A549 (cell line): Measurements from ENCODE around the gene SEMA6C. TPM values are rescaled to one million over a fixed set of nuclear protein-coding genes. Genes with fewer than 3 reads are reported as not detected.

Experiments used
- ATAC-seq, 2 experiments: fragments of 200-7000 bp in 1 of 2; fragments of >200 bp in 1 of 2; cut with Nextera tagmentation in 1 of 2; cut with Tn5 transposase in 1 of 2; 3 replicates each; pipeline versions ENCODE4 v1.8.0 to v1.9.1; 2018 to 2020; ENCODE audit warnings: mild to moderate bottlenecking in 1 of 2, moderate library complexity in 1 of 2
- CTCF ChIA-PET: fragments of 300-600 bp; sonication (Branson Sonifier 250); formaldehyde crosslinking; extraction: SDS; loops from one replicate; lab custom pipeline; 2021; ENCODE audit warnings: antibody characterized with exemption, inconsistent platforms; lab: Yijun Ruan, JAX
- POLR2A ChIA-PET: fragments of 350-600 bp; formaldehyde crosslinking; extraction: SDS; loops from one replicate; lab custom pipeline; 2021; ENCODE audit warnings: antibody characterized with exemption, inconsistent platforms; lab: Yijun Ruan, JAX
- DNase-seq, 2 experiments: peaks; one replicate each; pipeline versions ENCODE4 v3.0.0 to v3.0.0-alpha.2; 2011 to 2016; ENCODE audit warnings: low read depth in 1 of 2, low spot score in 1 of 2
- FAIRE-seq: peaks from 2 replicates; lab custom pipeline; 2011; peaks lifted over from hg19 to GRCh38; lab: Jason Lieb, UNC
- H3K27ac ChIP-seq, 2 experiments: fragments of >200 bp; sonication (Bioruptor Twin); formaldehyde crosslinking; 3 replicates each; pipeline ENCODE4 v1.5.1; 2016 to 2017
- H3K4me1 ChIP-seq: fragments of >200 bp; sonication (Bioruptor Twin); formaldehyde crosslinking; 3 replicates; pipeline ENCODE4 v1.6.1; 2016
- H3K4me2 ChIP-seq: fragments of >200 bp; sonication (Bioruptor Twin); formaldehyde crosslinking; 3 replicates; pipeline ENCODE4 v1.6.1; 2016
- H3K4me3 ChIP-seq: fragments of >200 bp; sonication (Bioruptor Twin); formaldehyde crosslinking; 3 replicates; pipeline ENCODE4 v1.5.1; 2016
- H3K9me3 ChIP-seq: fragments of >200 bp; sonication (Bioruptor Twin); formaldehyde crosslinking; 3 replicates; pipeline ENCODE4 v1.6.1; 2016
- BCL3 ChIP-seq: fragments of >200 bp; sonication (Bioruptor Twin); formaldehyde crosslinking; IDR thresholded peaks from 3 replicates; pipeline ENCODE4 v1.6.1; 2016
- CBX8 ChIP-seq: fragments of 200-600 bp; sonication (generic); IDR thresholded peaks from 2 replicates; pipeline ENCODE4 v1.6.1; 2016
- CHD4 ChIP-seq: fragments of 200-600 bp; sonication (generic); IDR thresholded peaks from 2 replicates; pipeline ENCODE4 v1.6.1; 2016; ENCODE audit warnings: antibody characterized with exemption, mild to moderate bottlenecking, borderline replicate concordance
- EHF ChIP-seq: fragments of 250-450 bp; sonication (Bioruptor Pico); IDR thresholded peaks from 2 replicates; pipeline ENCODE4 v1.5.0; 2020; ENCODE audit warnings: mild to moderate bottlenecking
- EHMT2 ChIP-seq: fragments of 200-600 bp; sonication (generic); IDR thresholded peaks from 2 replicates; pipeline ENCODE4 v1.6.1; 2016; ENCODE audit warnings: antibody characterized with exemption, low read depth, mild to moderate bottlenecking, moderate library complexity
- ESRRA ChIP-seq: fragments of 150-350 bp; IDR thresholded peaks from 2 replicates; pipeline ENCODE4 v1.6.1; 2014; ENCODE audit warnings: mild to moderate bottlenecking, low read length, borderline replicate concordance
- FOSL2 ChIP-seq, 2 experiments: fragments of 450-650 bp in 1 of 2; fragments of >200 bp in 1 of 2; sonication (Bioruptor Twin) in 1 of 2; formaldehyde crosslinking; IDR thresholded peaks; 2 replicates each; pipeline versions ENCODE4 v1.5.0 to v1.6.1; 2016 to 2020; ENCODE audit warnings: mild to moderate bottlenecking in 1 of 2, moderate library complexity in 1 of 2
- GATA3 ChIP-seq: IDR thresholded peaks from 2 replicates; pipeline ENCODE4 v1.6.1; 2012; ENCODE audit warnings: borderline replicate concordance
- HOXA7 ChIP-seq: fragments of 250-450 bp; sonication (Bioruptor Pico); IDR thresholded peaks from 2 replicates; pipeline ENCODE4 v1.5.0; 2020; ENCODE audit warnings: mild to moderate bottlenecking, moderate library complexity
- HOXB13 ChIP-seq: fragments of 250-450 bp; sonication (Bioruptor Pico); IDR thresholded peaks from 2 replicates; pipeline ENCODE4 v1.5.0; 2020; ENCODE audit warnings: low read depth, mild to moderate bottlenecking, moderate library complexity
- JUNB ChIP-seq: fragments of >200 bp; sonication (Bioruptor Twin); formaldehyde crosslinking; IDR thresholded peaks from 2 replicates; pipeline ENCODE4 v1.6.1; 2016
- MAFK ChIP-seq: fragments of 450-650 bp; IDR thresholded peaks from 2 replicates; pipeline ENCODE4 v1.6.1; 2014; ENCODE audit not compliant: partially characterized antibody
- RAD21 ChIP-seq, 2 experiments: fragments of >200 bp in 1 of 2; sonication (Bioruptor Twin) in 1 of 2; formaldehyde crosslinking in 1 of 2; IDR thresholded peaks in 1 of 2; conservative IDR thresholded peaks in 1 of 2; 2 replicates in 1 of 2; 3 replicates in 1 of 2; pipeline ENCODE4 v1.6.1; 2012 to 2018; ENCODE audit warnings: inconsistent platforms in 1 of 2
- RARB ChIP-seq: fragments of 250-450 bp; sonication (Bioruptor Pico); IDR thresholded peaks from 2 replicates; pipeline ENCODE4 v1.8.0; 2021; ENCODE audit warnings: mild to moderate bottlenecking, moderate library complexity
- RNF2 ChIP-seq: fragments of 200-600 bp; sonication (generic); IDR thresholded peaks from 2 replicates; pipeline ENCODE4 v1.6.1; 2016; ENCODE audit warnings: low read depth, mild to moderate bottlenecking, antibody characterized with exemption, moderate library complexity, borderline replicate concordance
- SREBF2 ChIP-seq: fragments of 450-650 bp; IDR thresholded peaks from 2 replicates; pipeline ENCODE4 v1.6.1; 2014; ENCODE audit warnings: mild to moderate bottlenecking, moderate library complexity
- TFCP2L1 ChIP-seq: fragments of 250-450 bp; sonication (Bioruptor Pico); IDR thresholded peaks from 2 replicates; pipeline ENCODE4 v1.5.0; 2021; ENCODE audit warnings: mild to moderate bottlenecking
- USF2 ChIP-seq: fragments of 450-650 bp; IDR thresholded peaks from 2 replicates; pipeline ENCODE4 v1.6.1; 2014; ENCODE audit warnings: antibody characterized with exemption
- WGBS: methylation state at CpG from one replicate; pipeline ENCODE4 v1.1.6; 2017; ENCODE audit errors: missing lambda C conversion rate; 5-methylcytosine and 5-hydroxymethylcytosine counted together
- polyA plus RNA-seq, 4 experiments: library from polyadenylated mRNA; depleted of rRNA in 3 of 4; stranded (reverse); fragments of >200 nt; fragmentation: RNase III in 1 of 4; extraction: RNeasy Plus Mini Kit Qiagen cat#74134 plus additional on column Dnase treatment in 1 of 4; gene quantifications; 2 replicates in 3 of 4; 3 replicates in 1 of 4; pipeline ENCODE4 v1.2.3, GENCODE V29; 2011 to 2017
- TF ChIP-seq, protein P1 (sequence below): fragments of 250-450 bp; sonication (Bioruptor Pico); IDR thresholded peaks from 2 replicates; pipeline ENCODE4 v1.5.0; 2020; ENCODE audit warnings: low read depth, mild to moderate bottlenecking, moderate library complexity

Gene SEMA6C
- polyA plus RNA-seq, 2 of the 4 experiments (the other 2 are of a cell fraction), result 1.3 to 1.6 TPM

- no peak for ATAC-seq
- H3K27ac ChIP-seq, result no peak overlapping the region
- no peak for DNase-seq
- FAIRE-seq, result no peak
- ChIA-PET CTCF (interaction anchor here (0.7 to 4.6 kb wide), 5 partner anchors 9 to 57 kb away, joined by 4 to 37 read pairs (median 4); partner anchors contain the start of gene TNFAIP8L2), POLR2A (no interaction called here)
- TF ChIP-seq EHF (no peak), GATA3 (no peak), HOXB13 (CRISPR knock-in tag) (no peak), BCL3 (no peak), TFCP2L1 (CRISPR knock-in tag) (no peak), ESRRA (no peak), SREBF2 (no peak), RNF2 (no peak), EHMT2 (no peak), CHD4 (no peak), MAFK (no peak), FOSL2 (IDR thresholded peaks at IDR 0.05) (no peak), FOSL2 (CRISPR knock-in tag; IDR thresholded peaks at IDR 0.05) (no peak)
- H3K4me3 ChIP-seq, result no peak overlapping the region
- H3K4me1 ChIP-seq, result peaks cover 10% of the 10 kb centered on the region; the same call in 2 of the 3 replicates
- no peaks in the 10 kb centered on the region for H3K9me3 ChIP-seq
- 76% methylated on average over 5 of the region's 5 CpGs for WGBS
- H3K4me2 ChIP-seq, result no peak overlapping the region
These were observed 2.4 kb downstream of the SEMA6C start for GRCh38 chr1:151143986-151144385.

DNA sequence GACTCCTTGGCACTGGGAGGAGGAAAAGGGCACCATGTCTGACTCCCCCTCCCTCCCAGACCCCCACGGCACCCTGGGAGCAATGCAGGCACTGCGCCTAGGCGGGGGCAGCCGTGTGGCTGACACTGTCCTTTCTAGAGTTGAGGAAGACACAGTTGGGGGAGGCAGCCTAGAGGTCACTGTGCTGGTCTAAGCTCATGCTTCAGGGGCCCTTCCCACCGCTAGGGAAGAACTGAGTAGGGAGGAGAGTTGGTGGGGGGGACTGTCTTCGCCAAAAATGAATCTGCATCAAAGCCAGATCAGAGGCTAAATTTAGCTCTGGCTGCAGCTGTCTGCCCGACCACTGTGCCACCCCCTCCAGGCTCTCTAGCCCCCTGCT is 3.4 kb downstream of the SEMA6C start:
- FAIRE-seq, result no peak
- DNase-seq, result no peak
- no peak for ATAC-seq
- Histone ChIP-seq H3K4me3 (no peak overlapping the region), H3K4me2 (no peak overlapping the region), H3K4me1 (peaks cover 10% of the 10 kb centered on the region; the same call in 2 of the 3 replicates), H3K9me3 (no peaks in the 10 kb centered on the region), H3K27ac (no peak overlapping the region)
- CTCF ChIA-PET, result interaction anchor here (1.0 to 4.6 kb wide), 4 partner anchors 10 to 57 kb away, joined by 3 to 37 read pairs (median 4); partner anchors contain the start of gene TNFAIP8L2
- WGBS, result 81% methylated on average over 7 of the region's 7 CpGs
- POLR2A ChIA-PET, result no interaction called here
- TF ChIP-seq HOXA7 (CRISPR knock-in tag), result no peak
- TF ChIP-seq EHMT2, result no peak
- no peak for TF ChIP-seq RARB (CRISPR knock-in tag)
- TF ChIP-seq JUNB, result no peak
- TF ChIP-seq USF2, result no peak
- TF ChIP-seq, all 56 proteins: peak for 0

DNA sequence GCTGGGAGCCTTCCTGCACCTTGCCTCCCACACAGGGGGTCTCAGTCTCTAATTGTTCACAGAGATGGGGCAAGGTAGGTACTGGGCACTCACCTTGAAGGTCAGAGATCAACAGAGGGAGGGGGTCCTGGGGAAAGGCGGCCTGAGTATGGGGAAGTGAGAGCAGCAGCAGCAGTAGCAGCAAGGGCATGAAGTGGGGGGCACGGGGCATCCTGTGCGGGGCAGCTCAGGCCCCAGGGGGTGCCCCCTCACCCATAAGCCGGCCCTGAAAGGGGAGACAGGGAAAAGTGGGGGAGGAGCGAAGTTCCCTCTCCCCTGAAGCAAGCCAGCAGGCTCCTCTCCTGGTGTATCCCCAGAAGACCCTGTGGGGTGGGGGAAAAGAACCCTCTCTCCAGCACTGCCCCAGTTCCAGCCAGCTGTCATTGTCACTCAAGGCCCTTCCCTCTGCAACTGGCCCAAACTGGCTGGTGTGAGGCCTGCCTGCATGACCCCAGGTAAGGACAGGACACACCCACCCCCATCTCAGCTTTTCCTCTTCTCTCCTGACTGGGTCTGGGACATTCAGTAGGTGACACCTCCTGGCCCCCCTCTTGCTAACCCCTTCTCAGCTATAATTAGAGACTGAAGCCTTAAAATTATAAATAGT is 3.9 kb downstream of the SEMA6C start:
- Histone ChIP-seq H3K27ac (no peak overlapping the region), H3K9me3 (no peaks in the 10 kb centered on the region), H3K4me3 (no peak overlapping the region), H3K4me2 (no peak overlapping the region), H3K4me1 (peaks cover 10% of the 10 kb centered on the region; the same call in 2 of the 3 replicates)
- no peak for FAIRE-seq
- ChIA-PET POLR2A (no interaction called here), CTCF (interaction anchor here (1.0 to 4.6 kb wide), 5 partner anchors 8 to 43 kb away, joined by 3 to 37 read pairs (median 6); partner anchors contain the start of gene TNFAIP8L2)
- DNase-seq, result no peak
- WGBS, result 58% methylated on average over 4 of the region's 5 CpGs
- no peak for ATAC-seq
- TF ChIP-seq RAD21 (conservative IDR thresholded peaks at IDR 0.05 in 1 of 2, IDR thresholded peaks at IDR 0.05 in 1 of 2) (no peak), RARB (CRISPR knock-in tag) (no peak), CBX8 (no peak), SREBF2 (no peak)
- TF ChIP-seq, protein P1, sequence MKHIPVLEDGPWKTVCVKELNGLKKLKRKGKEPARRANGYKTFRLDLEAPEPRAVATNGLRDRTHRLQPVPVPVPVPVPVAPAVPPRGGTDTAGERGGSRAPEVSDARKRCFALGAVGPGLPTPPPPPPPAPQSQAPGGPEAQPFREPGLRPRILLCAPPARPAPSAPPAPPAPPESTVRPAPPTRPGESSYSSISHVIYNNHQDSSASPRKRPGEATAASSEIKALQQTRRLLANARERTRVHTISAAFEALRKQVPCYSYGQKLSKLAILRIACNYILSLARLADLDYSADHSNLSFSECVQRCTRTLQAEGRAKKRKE, result no peak
